ENCODE data around the gene SNED1.

DNA sequence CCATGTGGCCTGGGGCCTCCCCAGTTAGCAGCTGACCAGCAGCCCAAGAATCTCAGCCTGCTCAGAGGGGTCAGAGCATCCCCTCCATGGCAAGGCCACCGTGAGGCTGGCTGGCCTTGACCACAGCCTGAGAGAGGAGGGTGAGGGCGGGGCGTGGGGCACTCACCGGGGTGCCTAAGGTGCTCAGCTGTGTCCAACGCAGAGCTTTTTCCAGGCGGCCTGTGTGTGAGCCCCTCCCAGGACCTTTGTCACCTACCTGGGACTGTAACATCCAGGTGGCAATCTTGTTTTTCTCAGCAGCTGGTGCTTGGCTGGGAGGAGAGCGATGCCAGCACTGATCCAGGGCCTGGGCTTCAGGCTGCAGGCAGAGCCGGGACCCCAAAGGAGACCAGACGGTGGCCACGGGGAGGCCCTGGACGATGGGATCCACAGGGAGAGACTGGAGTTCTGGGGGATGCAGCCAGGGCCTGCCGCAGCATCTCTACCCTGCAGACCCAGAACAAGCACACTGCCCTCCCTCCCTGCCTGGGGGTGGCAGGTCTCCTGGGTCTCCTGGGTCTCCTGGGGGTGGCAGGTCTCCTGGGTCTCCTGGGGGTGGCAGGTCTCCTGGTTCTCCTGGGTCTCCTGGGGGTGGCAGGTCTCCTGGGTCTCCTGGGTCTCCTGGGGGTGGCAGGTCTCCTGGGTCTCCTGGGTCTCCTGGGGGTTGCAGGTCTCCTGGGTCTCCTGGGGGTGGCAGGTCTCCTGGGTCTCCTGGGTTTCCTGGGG is 12.3 kb downstream of the SNED1 start:
- TF ChIP-seq EZH2phosphoT487 (IDR thresholded peaks at IDR 0.05; ENCODE audit: low read length) (no peak), EZH2 (optimal IDR thresholded peaks at IDR 0.05; ENCODE audit: low read depth, low read length) (no peak)
- TF ChIP-seq, protein P1, sequence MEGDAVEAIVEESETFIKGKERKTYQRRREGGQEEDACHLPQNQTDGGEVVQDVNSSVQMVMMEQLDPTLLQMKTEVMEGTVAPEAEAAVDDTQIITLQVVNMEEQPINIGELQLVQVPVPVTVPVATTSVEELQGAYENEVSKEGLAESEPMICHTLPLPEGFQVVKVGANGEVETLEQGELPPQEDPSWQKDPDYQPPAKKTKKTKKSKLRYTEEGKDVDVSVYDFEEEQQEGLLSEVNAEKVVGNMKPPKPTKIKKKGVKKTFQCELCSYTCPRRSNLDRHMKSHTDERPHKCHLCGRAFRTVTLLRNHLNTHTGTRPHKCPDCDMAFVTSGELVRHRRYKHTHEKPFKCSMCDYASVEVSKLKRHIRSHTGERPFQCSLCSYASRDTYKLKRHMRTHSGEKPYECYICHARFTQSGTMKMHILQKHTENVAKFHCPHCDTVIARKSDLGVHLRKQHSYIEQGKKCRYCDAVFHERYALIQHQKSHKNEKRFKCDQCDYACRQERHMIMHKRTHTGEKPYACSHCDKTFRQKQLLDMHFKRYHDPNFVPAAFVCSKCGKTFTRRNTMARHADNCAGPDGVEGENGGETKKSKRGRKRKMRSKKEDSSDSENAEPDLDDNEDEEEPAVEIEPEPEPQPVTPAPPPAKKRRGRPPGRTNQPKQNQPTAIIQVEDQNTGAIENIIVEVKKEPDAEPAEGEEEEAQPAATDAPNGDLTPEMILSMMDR (IDR thresholded peaks at IDR 0.05; ENCODE audit: low read length), result no peak
